CD4-positive, alpha-beta T cell treated with Interleukin-21 for 1 hour (primary cell): ENCODE results near the gene GLT6D1.
"Not testable (repeated sequence)": the region's sequence is repeated elsewhere in the genome, so short reads cannot be mapped to it uniquely, and the experiment has no call there.

ENCODE experiments used
- DNase-seq: peaks from one replicate; pipeline ENCODE4 v3.0.0-alpha.2; 2020

Gene GLT6D1

GRCh38 chr9:135639196-135639595 is at the start of gene GLT6D1:
TSS of gene GLT6D1 (minus strand) at chr9:135639540. CDS start at chr9:135639187, 353 bp downstream.
- DNase-seq: no peak

- DNase-seq: no peak
These were observed 49.7 kb upstream of the GLT6D1 start for GRCh38 chr9:135689011-135689410.

- DNase-seq: no peak
These were observed 47.9 kb upstream of the GLT6D1 start for GRCh38 chr9:135687216-135687615.

- no peak for DNase-seq
These were observed 45.4 kb upstream of the GLT6D1 start for GRCh38 chr9:135684691-135685090.

- DNase-seq: no peak
These were observed 44.2 kb upstream of the GLT6D1 start for GRCh38 chr9:135683401-135684034.

- no peak for DNase-seq
These were observed 41.8 kb upstream of the GLT6D1 start for GRCh38 chr9:135681161-135681560.

- DNase-seq: no peak
These were observed 40.7 kb upstream of the GLT6D1 start for GRCh38 chr9:135680056-135680455.

- DNase-seq: no peak
These were observed 39.1 kb upstream of the GLT6D1 start for GRCh38 chr9:135678236-135679017.

- no peak for DNase-seq
These were observed 38.4 kb upstream of the GLT6D1 start for GRCh38 chr9:135677641-135678168.

- DNase-seq: no peak
These were observed 37.6 kb upstream of the GLT6D1 start for GRCh38 chr9:135676891-135677290.

- DNase-seq: no peak
These were observed 35.6 kb upstream of the GLT6D1 start for GRCh38 chr9:135674977-135675376.

- no peak for DNase-seq
These were observed 34.6 kb upstream of the GLT6D1 start for GRCh38 chr9:135673941-135674340.

- DNase-seq: not testable (repeated sequence)
These were observed 33.4 kb upstream of the GLT6D1 start for GRCh38 chr9:135672786-135673185.

GRCh38 chr9:135671591-135672041 is 32.3 kb upstream of the GLT6D1 start:
- no peak for DNase-seq

- no peak for DNase-seq
These were observed 31.6 kb upstream of the GLT6D1 start for GRCh38 chr9:135670721-135671590.

GRCh38 chr9:135669616-135670285 is 30.4 kb upstream of the GLT6D1 start:
- DNase-seq: no peak

GRCh38 chr9:135669018-135669417 is 29.7 kb upstream of the GLT6D1 start:
- not testable (repeated sequence) for DNase-seq

- no peak for DNase-seq
These were observed 28.2 kb upstream of the GLT6D1 start for GRCh38 chr9:135667463-135668001.

GRCh38 chr9:135666534-135667462 is 27.5 kb upstream of the GLT6D1 start:
- no peak for DNase-seq

- no peak for DNase-seq
These were observed 26.5 kb upstream of the GLT6D1 start for GRCh38 chr9:135665795-135666189.
